ENCODE results near the gene LSM11.
A peak's percentile ranks its signal among the peaks of the same experiment; 100 is the strongest.

LSM11 gene

GRCh38 chr5:157735991-157736390 lies 7.5 kb upstream of the LSM11 start:
- DNase-seq, result no peak

- DNase-seq, result no peak
Measured at GRCh38 chr5:157739388-157740228, 3.9 kb upstream of the LSM11 start.

- DNase-seq, result no peak
Measured at GRCh38 chr5:157740229-157740610, 3.3 kb upstream of the LSM11 start.

GRCh38 chr5:157741131-157741530 lies 2.4 kb upstream of the LSM11 start:
- DNase-seq, result no peak

GRCh38 chr5:157744051-157745011 lies 819 bp downstream of the LSM11 start:
- DNase-seq, result peak; percentile 34

GRCh38 chr5:157745041-157745456 lies 1.5 kb downstream of the LSM11 start:
- no peak for DNase-seq

- no peak for DNase-seq
Measured at GRCh38 chr5:157747173-157747740, 3.7 kb downstream of the LSM11 start.

- no peak for DNase-seq
Measured at GRCh38 chr5:157747766-157748700, 4.5 kb downstream of the LSM11 start.

GRCh38 chr5:157748760-157749461 lies 5.4 kb downstream of the LSM11 start:
- no peak for DNase-seq

- no peak for DNase-seq
Measured at GRCh38 chr5:157749462-157749799, 5.9 kb downstream of the LSM11 start.

GRCh38 chr5:157750320-157750719 lies 6.8 kb downstream of the LSM11 start:
- no peak for DNase-seq

GRCh38 chr5:157756122-157756521 lies 12.6 kb downstream of the LSM11 start:
- no peak for DNase-seq

GRCh38 chr5:157758706-157759105 lies 15.2 kb downstream of the LSM11 start:
- DNase-seq, result no peak

GRCh38 chr5:157761690-157762621 lies 18.4 kb downstream of the LSM11 start:
- peak; percentile 67 for DNase-seq

- DNase-seq, result no peak
Measured at GRCh38 chr5:157764531-157764930, 21.0 kb downstream of the LSM11 start.

GRCh38 chr5:157766442-157766841 lies 22.9 kb downstream of the LSM11 start:
- no peak for DNase-seq

- no peak for DNase-seq
Measured at GRCh38 chr5:157766902-157767301, 23.4 kb downstream of the LSM11 start.

- no peak for DNase-seq
Measured at GRCh38 chr5:157767689-157768088, 24.2 kb downstream of the LSM11 start.

GRCh38 chr5:157770665-157771064 lies 27.2 kb downstream of the LSM11 start:
- no peak for DNase-seq

GRCh38 chr5:157772127-157772526 lies 28.6 kb downstream of the LSM11 start:
- no peak for DNase-seq
